Neural cell (in vitro differentiated cells): ENCODE results near the gene SIPA1L2.

Source experiments
- CTCF ChIP-seq: fragments of 450-650 bp; IDR thresholded peaks from 2 replicates; pipeline ENCODE4 v1.5.1; 2014; ENCODE audit warnings: antibody characterized with exemption, mild to moderate bottlenecking, moderate library complexity; ENCODE audit not compliant: poor library complexity, severe bottlenecking
- TAF1 ChIP-seq: IDR thresholded peaks from 2 replicates; pipeline ENCODE4 v1.6.1; 2012; ENCODE audit warnings: low read depth

DNA sequence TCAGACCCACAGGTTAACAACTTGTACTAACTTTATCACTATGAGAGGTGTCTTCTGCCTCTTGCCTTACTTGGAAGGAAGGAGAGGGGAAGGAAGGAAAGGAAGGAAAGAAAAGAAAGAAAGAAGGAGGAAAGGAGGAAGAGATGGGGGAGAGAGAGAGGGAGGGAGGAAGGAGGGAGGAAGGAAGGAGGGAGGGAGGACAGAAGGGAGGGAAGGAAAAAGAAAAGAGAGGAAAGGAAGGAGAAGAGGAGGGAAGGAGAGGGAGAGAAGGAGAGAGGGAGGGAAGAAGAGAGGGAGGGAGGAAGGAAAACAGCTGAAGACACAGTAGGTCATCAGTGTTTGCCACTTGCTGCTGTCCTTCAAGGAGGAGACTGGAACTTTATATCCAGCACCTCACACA is 5.3 kb upstream of the SIPA1L2 start:
- TF ChIP-seq CTCF, result no peak
- TF ChIP-seq TAF1, result no peak
